Measurements from ENCODE around the gene COPZ1. TPM values are rescaled to one million over a fixed set of nuclear protein-coding genes. Genes with fewer than 3 reads are reported as not detected.
A peak's percentile ranks its signal among the peaks of the same experiment; 100 is the strongest.

The COPZ1 gene
- total RNA-seq, 1 donor from 2014 or later, result 130 TPM

DNA sequence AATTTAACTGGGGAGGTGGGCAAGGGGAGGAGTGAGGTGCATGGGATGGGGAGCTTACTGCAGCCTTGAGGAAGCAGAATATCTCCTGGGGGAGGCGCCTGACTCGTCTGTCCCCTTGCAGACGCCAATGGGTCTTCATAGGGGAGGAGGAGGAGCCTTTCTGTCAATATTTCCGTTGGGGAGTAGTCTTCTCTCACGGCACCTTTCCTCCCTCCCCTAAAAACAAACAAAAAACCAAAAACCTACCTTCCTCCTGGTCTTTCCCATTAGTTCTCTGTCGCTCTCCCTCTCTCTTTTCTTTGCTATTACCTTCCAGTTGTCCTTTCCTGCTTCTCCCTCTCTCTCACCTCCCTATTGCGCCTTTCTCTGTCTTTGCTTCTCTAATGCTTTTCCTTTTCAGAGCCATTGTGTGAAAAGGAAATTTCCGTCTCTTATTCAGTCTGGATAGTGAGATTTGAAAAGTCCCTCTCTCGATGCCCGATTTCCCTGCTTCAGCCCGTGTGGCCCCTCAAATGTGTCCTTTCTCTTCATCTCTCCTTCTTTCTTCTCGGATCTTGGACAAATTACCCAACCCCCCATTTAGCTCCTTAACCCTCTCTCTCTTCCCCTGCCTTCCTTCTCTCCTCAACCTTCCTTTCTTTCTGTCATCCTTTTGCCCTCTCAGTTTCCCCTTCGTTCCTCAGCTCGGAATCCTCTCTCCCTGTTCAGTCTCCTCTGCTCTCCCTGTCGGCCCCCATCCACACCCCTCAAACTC, 33.4 kb downstream of the COPZ1 start:
- H3K4me3 Mint-ChIP-seq (ENCODE audit: unreplicated experiment), result no peak overlapping the region
- H3K27me3 Mint-ChIP-seq (ENCODE audit: unreplicated experiment), result peaks cover 10% of the 10 kb centered on the region
- no peak overlapping the region for H3K27ac Mint-ChIP-seq (ENCODE audit: unreplicated experiment)
- no peak for DNase-seq (ENCODE audit: low spot score)
- TF ChIP-seq, protein P1, sequence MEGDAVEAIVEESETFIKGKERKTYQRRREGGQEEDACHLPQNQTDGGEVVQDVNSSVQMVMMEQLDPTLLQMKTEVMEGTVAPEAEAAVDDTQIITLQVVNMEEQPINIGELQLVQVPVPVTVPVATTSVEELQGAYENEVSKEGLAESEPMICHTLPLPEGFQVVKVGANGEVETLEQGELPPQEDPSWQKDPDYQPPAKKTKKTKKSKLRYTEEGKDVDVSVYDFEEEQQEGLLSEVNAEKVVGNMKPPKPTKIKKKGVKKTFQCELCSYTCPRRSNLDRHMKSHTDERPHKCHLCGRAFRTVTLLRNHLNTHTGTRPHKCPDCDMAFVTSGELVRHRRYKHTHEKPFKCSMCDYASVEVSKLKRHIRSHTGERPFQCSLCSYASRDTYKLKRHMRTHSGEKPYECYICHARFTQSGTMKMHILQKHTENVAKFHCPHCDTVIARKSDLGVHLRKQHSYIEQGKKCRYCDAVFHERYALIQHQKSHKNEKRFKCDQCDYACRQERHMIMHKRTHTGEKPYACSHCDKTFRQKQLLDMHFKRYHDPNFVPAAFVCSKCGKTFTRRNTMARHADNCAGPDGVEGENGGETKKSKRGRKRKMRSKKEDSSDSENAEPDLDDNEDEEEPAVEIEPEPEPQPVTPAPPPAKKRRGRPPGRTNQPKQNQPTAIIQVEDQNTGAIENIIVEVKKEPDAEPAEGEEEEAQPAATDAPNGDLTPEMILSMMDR (IDR thresholded peaks at IDR 0.05; ENCODE audit: unreplicated experiment), result no peak
- no peaks in the 10 kb centered on the region for H3K36me3 Mint-ChIP-seq (ENCODE audit: low read depth, unreplicated experiment)
- peaks cover 36% of the 10 kb centered on the region for H3K4me1 Mint-ChIP-seq (ENCODE audit: unreplicated experiment)
- no peaks in the 10 kb centered on the region for H3K9me3 Mint-ChIP-seq (ENCODE audit: unreplicated experiment)

DNA sequence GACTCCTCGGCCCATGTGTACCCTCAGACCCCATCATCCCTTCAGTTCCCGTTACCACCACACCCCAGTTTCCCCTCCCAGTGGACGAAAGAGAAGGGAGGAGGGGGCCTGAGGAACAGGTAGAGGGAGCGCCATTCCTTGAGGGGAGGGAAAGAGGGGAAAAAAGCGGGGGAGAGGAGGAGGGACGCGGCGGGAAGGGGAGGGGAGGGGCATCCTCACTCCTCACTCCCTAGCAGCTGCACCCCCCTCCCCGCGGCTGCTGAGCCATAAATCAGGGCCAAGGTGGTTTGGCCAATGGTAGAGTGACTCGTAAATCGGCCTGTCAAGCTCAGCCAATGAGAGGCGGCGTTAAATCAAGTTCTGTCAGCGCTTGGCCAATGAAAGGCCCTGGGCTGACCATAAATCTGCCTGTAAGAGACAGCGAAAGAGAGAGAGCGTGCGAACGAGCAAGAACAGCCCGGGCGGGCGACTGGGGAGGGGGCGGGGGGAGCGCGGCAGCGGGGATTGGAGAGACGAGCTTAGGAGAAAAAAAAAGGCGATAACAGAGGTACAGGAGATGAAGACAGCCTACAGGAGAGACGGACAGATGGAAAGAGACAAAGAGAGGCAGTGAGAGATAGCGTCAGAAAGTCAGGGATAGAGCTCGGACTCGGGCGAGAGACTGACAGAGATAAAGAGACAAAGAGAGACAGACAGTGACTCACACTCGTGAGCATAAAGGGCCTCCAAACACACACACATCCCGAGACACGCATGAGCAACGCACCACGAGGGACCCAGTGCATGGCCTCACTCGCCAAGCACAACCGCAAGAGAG, 34.2 kb downstream of the COPZ1 start:
- no peaks in the 10 kb centered on the region for H3K9me3 Mint-ChIP-seq (ENCODE audit: unreplicated experiment)
- TF ChIP-seq, protein P1 (IDR thresholded peaks at IDR 0.05; ENCODE audit: unreplicated experiment), result no peak
- H3K4me1 Mint-ChIP-seq (ENCODE audit: unreplicated experiment), result peaks cover 39% of the 10 kb centered on the region
- H3K4me3 Mint-ChIP-seq (ENCODE audit: unreplicated experiment), result no peak overlapping the region
- H3K27ac Mint-ChIP-seq (ENCODE audit: unreplicated experiment), result no peak overlapping the region
- DNase-seq (ENCODE audit: low spot score), result peak; percentile 89
- peaks cover 12% of the 10 kb centered on the region for H3K27me3 Mint-ChIP-seq (ENCODE audit: unreplicated experiment)
- H3K36me3 Mint-ChIP-seq (ENCODE audit: low read depth, unreplicated experiment), result no peaks in the 10 kb centered on the region

DNA sequence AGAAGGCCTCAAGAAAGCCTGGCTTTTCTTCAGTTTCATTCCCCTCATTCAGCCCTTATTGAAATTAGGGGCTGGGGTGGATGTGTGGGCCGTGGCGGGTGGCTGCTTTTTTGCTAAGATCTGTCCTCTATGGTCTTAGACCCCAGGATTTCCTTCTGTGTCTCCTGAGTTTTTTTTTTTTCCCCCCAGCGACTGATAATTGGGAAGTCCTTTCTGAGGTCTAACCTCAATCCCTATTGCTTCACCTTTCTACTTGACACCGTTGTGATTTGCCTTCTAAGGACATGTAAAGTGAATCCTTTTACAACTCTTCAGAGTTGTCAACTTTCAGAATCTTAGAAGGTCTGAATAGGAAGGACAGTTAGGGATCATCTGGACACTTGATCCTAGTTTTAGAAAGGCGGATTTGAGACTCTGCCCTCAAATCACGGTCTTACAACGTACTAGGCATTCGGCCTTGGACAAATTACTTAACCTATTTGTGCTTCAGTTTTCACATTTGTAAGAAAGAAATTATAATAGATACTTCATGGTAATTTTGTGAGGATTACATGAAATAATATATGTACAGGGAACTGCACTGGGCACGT, 34.9 kb downstream of the COPZ1 start:
- TF ChIP-seq, protein P1 (IDR thresholded peaks at IDR 0.05; ENCODE audit: unreplicated experiment), result no peak
- no peak for DNase-seq (ENCODE audit: low spot score)
- peaks cover 10% of the 10 kb centered on the region for H3K27me3 Mint-ChIP-seq (ENCODE audit: unreplicated experiment)
- no peak overlapping the region for H3K4me3 Mint-ChIP-seq (ENCODE audit: unreplicated experiment)
- no peaks in the 10 kb centered on the region for H3K9me3 Mint-ChIP-seq (ENCODE audit: unreplicated experiment)
- peak overlapping the region; percentile 82 for H3K27ac Mint-ChIP-seq (ENCODE audit: unreplicated experiment)
- no peaks in the 10 kb centered on the region for H3K36me3 Mint-ChIP-seq (ENCODE audit: low read depth, unreplicated experiment)
- H3K4me1 Mint-ChIP-seq (ENCODE audit: unreplicated experiment), result peaks cover 44% of the 10 kb centered on the region

DNA sequence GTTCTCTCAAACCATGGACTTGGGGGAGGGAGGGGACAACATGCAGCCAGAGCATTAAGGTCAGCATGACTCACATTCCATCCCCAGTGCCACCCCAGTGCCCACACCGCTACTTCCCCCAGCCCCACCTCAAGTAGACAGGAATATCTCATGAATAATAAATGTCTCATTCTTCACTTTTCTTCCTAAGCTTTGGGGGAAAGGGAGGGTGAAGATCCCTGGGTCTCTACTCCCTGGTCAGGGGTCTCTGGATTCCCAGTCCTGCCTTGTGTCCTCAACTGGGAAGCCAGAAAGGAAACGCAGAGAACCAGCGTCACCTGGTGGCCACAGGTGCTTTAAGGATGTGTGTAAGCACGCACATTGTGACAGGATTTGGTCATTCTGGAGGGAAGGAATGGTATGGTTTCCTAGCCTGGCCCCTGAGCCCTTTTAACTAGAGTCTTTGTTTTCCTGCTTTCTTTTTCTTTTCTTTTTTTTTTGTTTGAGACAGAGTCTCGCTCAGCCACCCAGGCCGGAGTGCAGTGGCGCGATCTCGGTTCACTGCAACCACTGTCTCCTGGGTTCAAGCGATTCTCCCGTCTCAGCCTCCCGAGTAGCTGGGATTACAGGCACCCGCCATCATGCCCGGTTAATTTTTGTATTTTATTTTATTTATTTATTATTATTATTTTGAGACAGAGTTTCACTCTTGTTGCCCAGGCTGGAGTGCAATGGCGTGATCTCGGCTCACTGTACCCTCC, 36.0 kb downstream of the COPZ1 start:
- DNase-seq (ENCODE audit: low spot score), result peak; percentile 83
- Mint-ChIP-seq H3K36me3 (ENCODE audit: low read depth, unreplicated experiment) (no peaks in the 10 kb centered on the region), H3K4me3 (ENCODE audit: unreplicated experiment) (no peak overlapping the region), H3K27me3 (ENCODE audit: unreplicated experiment) (peaks cover 5% of the 10 kb centered on the region), H3K4me1 (ENCODE audit: unreplicated experiment) (peaks cover 34% of the 10 kb centered on the region), H3K9me3 (ENCODE audit: unreplicated experiment) (no peaks in the 10 kb centered on the region), H3K27ac (ENCODE audit: unreplicated experiment) (peak overlapping the region; percentile 82)
- TF ChIP-seq, protein P1 (IDR thresholded peaks at IDR 0.05; ENCODE audit: unreplicated experiment), result peak; percentile 60
